GM19452 (cell line): Measurements from ENCODE around the gene TXNRD2.

Experiments
- ATAC-seq: cut with Tn5 transposase; IDR thresholded peaks from one replicate; pipeline ENCODE4 v1.9.1; 2021; ENCODE audit not compliant: unreplicated experiment

TXNRD2 gene

DNA sequence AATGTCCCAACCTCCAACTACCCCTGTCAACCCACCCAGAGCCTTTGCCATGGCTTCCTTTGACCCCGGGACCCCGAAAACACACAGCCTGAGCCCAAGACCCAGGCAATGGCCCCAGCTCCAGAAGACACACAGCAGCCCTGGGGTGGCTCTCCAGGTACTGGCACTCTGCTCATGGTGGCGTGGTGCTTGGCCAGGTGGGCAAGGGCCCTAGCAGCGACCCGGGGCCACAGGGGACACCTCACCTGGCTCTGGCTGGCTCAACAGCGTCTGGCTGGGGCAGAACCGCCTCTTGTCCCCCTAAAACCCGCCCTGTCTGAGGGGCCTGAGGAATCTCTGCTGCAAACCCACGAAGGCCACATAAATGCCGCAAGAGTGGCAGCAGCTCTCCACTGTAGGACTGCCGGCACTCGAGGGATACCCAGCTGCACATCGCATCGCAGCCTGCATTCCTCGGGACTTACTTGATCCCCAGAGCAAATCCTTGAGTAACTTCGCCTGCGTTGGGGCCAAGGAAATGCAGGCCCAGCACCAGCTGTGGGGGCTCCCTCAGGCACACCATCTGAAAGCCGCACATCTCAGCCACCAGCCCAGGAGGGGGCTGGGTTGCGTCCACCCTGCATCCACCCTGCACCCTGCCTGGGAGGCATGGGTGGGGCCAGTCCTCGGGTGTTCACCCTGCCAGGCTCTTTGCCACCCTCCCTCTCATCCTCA, 63.8 kb downstream of the TXNRD2 start:
- no peak for ATAC-seq

DNA sequence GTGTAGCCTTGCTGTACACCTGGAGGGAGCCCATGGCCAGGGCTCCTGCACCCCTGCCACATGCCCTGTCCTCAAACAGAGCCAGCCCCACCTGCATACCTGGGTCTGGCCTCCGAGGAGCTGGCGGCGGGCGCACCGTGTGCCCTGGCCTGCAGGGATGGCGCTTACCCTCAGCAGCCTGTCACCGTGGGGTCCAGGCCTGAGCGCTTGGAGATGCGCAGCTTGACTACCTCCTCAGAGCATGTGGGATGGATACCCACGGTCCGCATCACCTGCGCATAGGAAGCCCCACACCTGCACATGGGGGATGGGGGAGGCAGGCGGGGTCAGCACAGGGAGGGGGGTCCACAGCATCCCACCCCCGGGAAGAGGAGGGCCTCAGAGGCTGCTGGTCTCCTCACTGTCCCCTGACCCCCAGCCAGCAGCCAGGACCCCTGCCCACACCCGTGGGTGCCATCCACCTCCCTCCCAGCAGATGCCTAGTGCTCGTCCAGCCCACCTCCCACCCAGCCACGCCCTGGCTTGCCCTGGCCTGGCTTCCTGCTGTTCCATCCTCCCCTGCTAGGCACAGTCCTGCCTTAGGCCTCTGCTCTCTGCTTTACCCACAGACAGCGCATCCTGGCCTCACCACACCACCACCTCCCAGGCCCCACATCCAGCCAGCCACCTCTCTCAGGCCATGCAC, 64.5 kb downstream of the TXNRD2 start:
- no peak for ATAC-seq

DNA sequence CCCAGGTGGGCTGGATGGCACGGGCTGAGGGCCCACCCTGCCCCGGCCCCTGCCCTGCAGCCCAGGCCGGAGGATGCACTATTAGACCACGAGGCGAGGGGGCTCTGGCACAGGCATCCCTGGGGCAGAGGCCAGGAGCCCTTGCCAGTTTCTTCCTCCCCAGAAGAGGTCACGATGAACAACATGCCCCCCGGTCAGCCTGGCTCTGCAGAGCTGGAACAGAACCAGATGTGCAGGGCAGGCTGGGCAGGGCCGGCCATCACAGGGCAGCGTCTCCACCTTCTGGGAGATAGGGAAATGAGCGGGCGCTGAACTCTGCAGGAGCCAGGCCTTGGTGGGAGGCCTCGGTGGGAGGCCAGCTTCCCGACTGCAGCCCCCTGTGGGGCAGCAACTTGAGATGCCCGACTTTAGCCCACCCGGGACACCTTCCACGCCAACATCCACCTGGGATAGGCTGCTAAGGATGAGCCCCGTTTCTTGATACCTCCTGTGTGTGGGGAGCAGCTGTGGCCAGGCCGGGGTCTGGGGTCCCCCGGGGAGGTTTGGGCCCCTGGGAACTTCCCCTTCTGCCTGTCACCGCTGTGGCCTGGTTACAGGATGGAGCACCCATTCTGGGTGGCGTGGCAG, 65.2 kb downstream of the TXNRD2 start:
- no peak for ATAC-seq

DNA sequence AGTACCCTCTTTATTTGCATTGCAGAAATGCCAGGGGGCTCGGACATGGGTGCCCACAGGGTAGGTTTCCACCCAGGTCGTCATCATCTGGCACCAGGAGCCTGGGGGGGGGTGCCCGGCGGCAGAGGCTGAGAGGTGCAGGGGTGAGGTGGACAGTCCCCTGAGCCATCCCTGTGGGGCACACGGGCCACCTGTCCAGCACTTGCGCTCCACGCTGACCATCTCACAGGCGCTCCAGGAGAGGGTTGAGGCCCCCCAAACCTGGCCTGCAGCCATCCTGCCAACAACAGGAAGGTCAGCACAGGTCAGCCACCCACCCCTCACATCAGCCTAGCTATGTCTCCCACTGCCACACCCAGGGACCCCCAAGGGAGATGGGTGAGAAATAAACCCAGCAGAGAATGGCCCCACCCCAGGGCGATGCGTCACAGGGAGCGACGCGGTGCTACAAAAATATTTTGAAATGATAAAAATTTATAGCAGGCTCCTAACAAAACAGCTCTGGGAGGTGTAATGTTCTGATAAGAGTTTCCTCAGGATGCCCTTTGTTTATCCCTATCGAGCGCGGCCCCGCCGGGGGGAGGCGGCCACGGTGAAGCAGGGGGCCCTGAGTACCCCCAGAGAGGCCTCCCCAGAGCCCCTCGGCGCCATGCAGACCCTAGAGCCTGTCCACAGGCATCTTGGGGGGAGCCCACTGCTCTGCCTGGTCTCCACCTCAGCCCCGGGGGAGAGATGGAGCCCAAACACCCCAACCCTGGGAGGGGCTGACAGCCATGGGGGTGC, 65.9 kb downstream of the TXNRD2 start:
- no peak for ATAC-seq

DNA sequence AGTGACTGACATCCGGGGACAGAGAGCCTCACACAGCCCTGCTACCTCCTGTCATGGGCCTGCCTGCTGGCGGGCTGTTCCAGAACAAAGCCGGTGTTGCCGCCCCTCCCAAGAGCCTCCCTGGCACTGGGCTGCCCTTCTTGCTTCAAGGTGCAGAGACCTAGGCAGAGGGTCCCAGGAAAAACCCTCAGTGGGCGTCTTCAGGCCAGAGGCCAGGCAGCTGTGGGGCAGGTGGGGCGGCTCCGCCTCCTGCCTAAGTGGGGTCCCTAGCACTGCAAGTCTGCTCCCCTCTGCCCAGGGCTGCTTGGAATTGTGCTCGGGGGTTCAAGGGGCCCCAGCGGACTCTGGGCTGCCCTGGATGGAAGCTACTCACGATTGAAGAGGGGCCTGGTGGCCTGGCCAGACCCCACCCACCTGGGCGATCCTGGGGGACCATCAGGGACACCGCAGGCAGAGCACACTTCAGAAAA, 66.5 kb downstream of the TXNRD2 start:
- ATAC-seq: no peak

DNA sequence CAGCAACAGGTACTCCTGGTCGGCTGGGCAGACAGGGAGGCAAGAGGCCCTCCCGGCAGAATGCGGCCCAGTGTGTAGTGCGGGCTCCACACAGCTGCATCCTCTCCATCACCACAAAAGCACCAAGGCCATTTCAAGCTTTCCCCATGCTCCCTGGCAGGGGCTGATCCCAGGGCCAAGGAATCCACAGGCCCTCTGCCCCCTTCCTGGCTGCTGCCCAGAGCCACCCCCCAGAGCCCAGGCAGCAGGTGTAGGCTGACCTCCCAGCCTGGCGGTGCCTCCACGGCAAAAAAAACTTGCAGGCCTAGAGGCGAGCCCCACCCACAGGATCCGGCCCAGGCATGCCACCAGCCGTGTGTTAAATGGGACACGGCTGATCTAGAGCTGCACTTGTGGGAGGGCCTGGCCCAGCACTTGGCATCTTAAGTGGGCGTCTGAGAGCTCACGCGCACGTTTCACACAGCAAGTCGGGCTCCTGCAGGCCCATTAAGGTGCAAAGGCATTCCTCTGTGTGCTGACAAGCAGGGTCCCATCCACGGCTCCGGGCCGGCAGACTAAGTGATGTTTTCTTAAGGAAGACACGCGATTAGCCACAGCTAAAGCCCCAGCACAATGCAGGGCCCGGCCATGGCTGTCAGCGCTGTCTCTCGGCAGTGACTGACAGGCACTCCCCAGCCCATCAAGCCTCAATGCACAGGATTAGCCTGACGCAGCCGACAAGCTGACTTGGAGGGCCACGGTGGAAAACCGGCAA, 67.1 kb downstream of the TXNRD2 start:
- no peak for ATAC-seq

DNA sequence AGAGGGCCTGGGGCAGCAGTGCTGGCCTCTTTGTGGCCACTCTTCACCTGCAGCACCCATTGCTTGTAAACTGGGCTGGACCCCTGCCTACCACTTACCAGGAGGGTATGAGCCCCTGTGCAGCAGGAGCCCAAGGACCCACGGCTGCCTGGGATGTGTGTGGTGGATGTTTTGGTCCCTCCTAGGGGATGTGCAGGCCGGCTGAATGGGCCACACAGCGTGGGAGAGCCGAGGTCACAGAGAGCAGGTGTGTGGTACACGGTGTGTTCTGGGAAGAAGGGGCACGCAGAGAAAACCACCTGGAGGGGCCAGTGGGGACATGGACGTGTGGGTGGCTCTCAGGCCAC, 67.7 kb downstream of the TXNRD2 start:
- ATAC-seq: no peak

DNA sequence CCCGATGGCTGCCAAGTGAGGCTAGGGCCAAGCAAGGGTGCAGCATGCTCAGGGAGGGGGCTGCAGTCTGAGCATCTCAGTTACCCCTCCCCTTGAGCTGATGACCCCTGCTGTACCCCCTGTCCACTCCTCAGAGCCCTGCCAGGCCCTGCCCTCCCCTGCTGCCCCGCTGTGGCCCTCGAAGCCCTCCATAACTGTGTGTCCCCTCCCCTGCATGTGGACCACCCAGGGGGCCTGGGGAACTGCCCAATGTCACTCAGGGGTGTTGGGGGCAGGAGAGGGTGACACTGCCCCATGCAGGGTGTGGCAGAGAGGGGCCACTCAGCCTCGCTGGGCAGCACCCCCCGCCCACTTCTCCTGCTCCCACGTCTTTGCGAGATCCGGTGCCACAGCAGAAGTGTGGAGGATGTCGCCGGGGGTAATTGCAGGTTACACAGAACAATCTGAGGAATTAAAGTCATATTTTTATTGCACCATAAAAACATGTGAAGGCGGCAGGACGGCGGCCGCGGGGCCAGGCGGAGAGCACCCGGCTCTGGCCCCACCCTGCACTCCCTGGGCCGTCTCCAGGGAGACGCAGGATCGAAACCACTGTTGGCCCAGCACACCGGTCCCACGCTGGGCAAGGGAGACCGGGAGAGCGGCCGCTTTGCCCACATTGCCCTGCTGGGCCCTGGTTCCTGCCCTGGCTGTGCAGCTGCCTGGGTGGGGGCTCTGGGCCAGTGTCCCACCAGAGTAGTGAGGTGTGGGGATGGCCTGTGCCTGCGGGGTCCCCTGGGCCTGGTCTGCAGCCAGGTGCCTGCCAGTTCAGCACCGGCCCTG, 68.3 kb downstream of the TXNRD2 start:
- no peak for ATAC-seq

DNA sequence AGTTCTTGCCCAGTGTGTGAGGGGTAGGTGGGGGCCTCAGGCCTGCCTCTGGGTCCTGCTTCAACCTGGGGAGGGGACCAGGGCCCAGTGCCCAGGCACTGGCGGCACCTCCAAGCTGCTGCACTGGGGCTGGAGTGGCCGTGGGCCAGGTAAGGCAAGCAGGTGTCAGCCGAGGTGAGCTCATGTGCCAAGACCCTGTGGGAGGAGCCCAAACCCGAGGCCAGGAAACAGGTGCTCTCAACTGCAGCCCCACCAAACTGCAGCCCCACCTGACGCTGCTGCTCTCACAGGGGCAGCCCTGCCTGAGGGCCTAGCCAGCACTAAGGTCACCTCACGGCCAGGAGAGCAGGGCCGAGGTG, 68.9 kb downstream of the TXNRD2 start:
- no peak for ATAC-seq

DNA sequence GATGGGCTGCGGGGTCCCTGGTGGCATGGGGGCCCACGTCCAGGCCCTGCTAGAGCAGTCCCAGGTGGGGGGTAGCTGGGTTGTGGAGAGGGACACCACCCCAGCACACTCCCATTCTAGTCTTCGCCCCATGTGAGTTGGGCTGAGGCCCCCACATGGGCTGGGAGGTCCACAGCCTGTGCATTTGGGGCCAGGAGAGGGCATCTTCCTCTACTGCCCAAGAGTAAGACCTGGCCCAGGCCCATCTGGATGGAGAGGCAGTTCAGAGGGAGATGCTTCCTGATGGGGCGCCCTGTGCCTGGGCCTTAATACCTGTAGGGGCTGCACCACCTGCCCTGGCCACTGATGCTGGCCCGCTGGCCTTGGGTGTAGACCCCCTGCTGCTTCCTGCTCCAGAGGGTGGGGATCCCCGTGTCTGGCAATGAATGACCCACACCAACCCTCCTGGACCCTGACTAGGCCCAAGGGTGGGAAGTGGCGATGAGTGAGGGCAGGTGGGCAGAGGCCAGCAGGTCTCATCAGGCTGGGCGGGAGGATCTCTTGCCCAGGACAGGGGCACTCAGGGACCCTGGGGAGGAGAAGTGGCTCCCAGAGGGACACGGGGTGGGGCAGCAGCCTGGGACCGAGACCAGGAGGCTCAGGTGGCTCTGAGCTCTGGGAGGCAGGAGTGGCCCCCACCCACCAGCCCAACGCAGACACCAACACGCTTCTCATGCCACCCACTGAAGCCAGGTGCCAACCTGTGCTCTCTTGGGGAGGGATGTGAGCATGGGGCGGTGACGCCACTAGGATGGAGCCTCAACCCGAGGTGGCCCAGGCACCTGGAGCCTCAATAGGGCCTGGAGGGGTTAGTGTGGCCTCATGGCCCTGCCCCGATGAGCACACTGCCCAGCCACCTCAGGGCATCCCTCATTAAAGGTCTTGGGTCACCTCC, 69.5 kb downstream of the TXNRD2 start:
- no peak for ATAC-seq

DNA sequence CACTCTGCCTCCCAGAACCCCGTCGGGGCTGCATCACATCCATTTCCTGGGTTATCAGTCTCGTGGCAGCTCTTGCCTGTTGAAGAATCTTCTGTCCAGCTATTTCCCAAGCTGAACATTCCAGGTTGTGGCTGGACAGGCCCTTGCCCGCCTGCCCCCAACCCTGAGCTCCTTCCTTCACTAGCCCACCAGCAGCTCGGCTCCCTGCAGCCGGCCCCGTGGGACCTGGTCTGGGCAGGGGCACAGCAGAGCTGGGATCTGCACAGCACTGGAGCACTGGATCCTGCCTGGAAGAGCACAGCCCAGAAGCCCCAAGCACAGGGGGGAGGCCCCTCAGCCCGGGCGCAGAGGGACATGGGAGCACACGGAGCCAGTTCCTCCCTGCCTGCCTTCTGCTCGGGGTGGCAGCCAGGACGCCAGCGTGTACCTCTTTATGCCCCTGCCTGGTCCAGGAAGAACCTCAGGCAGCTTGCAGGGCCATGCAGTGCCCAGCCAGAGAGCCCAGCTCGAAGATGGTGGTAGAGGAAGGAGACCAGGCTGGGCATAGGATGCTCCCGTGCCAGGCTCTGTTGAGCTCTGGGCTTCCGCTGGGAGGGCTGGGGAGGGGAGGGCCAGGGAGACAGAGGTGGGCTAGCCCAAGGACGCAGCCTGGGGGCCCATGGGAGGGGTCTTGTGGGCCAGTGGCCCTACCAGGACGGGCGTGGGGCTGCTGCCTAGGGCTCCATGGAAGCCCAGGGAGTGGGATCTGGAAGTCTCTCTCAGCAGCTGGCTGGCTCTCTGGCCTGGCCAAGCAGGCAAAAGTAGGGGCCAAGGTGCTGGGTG, 70.4 kb downstream of the TXNRD2 start:
- no peak for ATAC-seq

DNA sequence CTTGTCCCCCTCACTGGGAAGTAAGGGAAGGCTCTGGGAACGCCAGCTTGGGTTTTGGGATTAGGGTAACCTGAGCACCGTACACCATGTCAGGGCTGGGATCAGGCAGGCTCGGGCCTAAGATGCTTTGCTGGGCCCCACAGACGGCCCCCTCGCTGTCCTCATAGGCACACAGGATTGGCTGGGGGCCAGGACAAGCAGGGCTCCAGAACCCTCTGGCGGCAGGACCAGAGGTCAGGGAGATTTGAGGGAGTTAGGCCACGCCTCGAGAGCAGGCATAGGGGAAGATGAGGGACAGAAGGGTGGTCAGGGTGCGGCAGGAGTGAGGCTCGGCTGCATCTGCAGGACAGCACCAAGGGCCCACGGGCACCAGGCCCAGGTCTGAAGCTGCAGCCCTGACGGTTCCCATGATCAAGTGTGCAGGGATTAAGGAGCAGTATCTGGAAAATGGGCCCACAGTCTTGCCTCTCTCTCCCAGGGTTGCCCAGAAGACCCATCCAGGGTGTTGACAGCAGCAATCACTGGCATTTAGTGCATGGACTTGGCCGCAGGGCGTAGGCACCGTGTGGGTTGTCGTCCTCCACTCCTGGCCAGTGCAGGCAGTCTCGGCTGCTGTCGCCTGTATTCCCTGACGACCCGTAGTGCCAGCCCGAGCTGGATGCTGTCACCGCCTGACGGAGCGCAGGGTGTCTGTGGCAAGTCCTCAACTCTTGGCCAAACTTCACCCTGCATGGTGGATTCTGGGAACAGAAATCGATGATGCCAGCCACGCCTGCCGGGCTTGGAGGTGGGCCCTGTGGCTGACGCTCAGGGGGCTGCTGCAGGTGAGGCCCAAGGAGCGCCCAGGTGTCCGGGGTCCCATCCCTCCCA, 71.2 kb downstream of the TXNRD2 start:
- ATAC-seq: no peak

DNA sequence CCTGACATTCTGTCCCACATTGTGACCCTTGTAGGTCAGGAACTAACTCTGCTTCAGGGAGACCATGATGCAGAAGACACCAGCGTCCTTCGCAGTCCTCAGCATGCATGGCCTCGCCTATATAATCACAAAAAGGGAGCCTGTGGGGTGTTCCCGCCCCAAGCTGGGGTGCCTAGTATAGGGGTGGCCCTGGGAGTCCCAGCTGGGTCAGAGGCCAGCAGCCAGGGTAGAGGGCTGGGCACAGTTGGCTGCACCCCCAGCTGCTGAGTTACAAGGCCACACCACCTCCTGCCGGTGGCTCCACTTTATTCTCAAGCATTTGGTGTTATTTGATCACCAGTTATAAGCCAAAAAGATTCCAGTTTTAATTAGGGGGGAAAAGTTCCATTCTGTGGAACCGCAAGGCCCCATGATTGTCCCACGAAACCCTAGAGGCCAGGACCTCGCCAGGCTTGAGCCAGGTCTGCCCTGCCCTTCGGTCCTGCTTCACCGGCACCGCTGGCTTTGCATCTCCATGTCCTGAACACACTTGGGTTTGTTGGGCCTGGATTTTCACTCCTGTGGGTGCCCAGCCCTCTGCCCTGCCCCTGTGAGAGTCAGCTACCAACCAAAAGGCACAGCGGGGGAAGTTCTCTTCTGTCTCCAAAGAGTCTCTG, 72.0 kb downstream of the TXNRD2 start:
- ATAC-seq: no peak

DNA sequence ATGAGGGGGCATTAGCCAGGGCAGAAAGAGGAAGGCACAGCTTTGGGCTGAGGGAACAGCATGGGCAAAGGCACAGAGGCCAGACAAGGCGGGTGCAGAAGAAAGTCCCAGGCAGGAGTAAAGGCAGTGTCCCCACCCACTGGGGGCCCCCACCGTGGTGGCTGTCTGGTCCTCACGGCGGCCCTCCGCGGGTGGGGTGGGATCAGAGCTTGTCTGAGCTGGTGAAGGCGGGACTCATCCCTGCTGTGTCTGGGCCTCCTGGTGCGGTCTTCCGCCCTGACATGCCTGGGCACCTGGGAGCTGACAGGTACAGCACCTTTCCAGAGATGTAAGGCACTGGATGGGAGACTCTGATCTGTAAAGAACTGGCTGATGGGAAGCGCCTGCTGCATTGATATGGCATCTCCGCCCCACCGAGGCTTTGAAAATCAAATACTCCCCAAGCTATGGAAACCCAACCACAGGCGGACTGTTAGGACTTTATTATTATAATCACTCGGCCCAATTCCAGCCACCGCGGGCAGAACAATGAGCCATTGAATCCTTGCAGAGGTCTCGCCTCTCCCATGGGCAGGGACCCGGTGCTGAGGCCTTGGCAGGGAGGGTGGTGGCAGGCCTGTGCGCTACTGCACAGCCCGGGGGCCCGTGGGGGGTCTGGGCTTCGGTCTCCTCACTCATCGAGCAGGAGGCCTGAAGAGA, 72.7 kb downstream of the TXNRD2 start:
- ATAC-seq: no peak

DNA sequence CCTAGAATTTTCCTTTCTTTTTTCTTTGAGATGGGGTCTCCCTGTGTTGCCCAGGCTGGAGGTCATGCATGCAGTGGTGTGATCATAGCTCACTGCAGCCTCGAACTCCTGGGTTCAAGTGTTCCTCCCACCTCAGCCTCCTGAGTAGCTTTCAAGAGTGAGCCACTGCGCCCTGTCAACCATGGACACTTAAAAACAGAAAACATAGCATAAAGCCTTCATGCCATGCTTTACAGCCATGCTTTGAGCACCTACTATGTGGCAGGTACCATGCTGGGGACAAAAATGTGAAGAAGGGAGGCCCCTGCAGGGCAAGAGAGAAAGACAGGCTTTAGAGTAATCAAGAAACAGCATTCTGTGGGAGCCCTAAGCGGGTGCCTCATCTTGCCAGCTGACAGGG, 73.3 kb downstream of the TXNRD2 start:
- ATAC-seq: no peak

DNA sequence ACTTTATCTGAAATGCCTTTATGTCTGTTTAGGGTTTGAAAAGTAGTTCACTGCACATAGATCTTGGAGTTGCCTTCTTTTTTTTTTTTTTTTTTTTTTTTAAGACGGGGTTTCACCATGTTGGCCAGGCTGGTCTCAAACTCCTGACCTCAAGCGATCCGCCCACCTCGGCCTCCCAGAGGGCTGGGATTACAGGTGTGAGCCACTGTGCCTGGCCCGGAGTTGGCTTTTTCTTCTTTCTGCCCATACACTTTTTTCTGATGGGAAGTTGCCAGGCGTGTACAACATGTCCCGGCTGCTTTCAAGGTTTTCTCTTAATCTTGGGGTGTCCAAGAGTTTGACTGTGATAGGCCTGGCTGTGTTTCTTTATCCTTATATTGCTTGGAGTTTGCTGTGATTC, 74.0 kb downstream of the TXNRD2 start:
- ATAC-seq: no peak
